Globus pallidus (tissue), 1 donor: Measurements from ENCODE around the gene IQUB.
"Not testable (repeated sequence)": the region's sequence is repeated elsewhere in the genome, so short reads cannot be mapped to it uniquely, and the experiment has no call there.

ENCODE experiments used
- DNase-seq: peaks from one replicate; pipeline ENCODE4 v3.0.0-alpha.2; 2015; ENCODE audit warnings: low spot score

The IQUB gene

GRCh38 chr7:123534383-123535260, at the start of gene IQUB:
TSS of gene IQUB (minus strand) at chr7:123534595. CDS start at chr7:123512340, 22,255 bp downstream.
- DNase-seq, result peak; percentile 99

DNA sequence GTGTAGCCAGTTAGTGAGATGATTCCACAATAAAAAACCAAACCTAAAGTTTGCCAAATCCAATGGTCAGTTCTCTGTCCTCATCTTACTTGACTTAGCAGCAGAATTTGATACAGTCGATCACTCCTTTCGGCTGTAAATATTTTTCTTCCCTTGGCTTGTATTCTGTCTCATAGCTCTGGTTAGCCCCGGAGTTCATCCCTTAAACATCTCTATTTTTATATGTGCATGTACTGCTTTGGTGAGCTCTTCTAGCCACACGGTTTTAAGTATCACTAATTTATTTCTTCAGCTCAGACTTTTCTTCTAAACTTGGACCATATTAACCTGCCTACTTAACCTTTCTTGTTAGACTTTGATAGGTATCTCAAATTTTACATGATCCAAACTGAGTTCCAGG, 49.4 kb upstream of the IQUB start:
- DNase-seq, result no peak

DNA sequence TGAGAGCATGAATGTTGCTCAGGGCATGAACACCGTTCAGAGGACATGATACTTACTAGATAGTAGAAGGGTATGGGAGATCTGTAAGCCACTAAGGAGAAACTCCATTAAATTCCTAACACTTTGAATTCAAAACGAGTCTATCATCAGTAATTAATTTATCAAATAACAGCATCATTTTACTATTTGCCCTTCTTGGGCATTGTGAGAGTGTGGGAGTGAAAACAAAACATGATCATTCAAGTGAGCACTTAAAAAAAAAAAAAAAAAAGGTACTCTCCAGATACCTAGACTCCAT, 46.7 kb upstream of the IQUB start:
- no peak for DNase-seq

- no peak for DNase-seq
Observed at GRCh38 chr7:123580406-123581161, 46.2 kb upstream of the IQUB start.

- DNase-seq, result no peak
Observed at GRCh38 chr7:123579416-123579815, 45.0 kb upstream of the IQUB start.

- no peak for DNase-seq
Observed at GRCh38 chr7:123573896-123574467, 39.6 kb upstream of the IQUB start.

GRCh38 chr7:123573341-123573740, 38.9 kb upstream of the IQUB start:
- no peak for DNase-seq

DNA sequence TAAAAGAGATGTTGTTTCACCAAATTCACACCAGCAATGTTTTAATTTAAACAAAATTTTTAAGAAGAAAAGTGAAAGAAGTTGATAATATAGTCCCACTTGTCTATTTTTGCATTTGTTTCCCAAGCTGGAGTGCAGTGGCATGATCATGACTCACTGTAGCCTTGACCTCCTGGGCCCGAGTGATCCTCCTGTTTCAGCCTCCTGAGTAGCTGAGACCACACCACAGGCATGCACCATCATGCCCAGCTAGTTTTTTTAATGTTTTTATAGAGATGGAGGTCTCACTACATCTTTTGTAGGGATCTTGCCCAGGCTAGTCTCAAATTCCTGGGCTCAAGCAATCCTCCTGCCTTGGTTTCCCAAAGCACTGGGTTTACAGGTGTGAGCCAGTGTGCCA, 37.3 kb upstream of the IQUB start:
- no peak for DNase-seq

DNA sequence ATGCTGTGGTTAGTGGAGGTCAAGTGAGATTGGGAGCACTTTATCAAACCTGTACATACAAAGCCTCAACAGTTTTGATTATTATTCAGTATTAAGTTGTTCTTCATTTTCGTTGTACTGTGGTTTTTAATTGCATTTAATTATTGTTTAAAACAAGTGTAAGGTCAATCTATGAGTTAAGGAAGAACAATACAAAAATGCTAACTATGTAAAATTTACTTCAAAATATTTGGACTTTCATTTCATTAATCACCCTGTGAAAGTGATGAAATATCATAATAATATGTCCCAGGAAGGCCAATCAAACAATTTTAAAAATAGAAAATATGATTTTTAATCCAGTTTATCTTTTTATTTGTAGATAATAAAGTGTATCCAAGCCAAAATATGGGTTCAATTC, 36.8 kb upstream of the IQUB start:
- DNase-seq, result no peak

GRCh38 chr7:123570390-123571182, 36.2 kb upstream of the IQUB start:
- no peak for DNase-seq

- DNase-seq, result no peak
Observed at GRCh38 chr7:123569352-123570010, 35.1 kb upstream of the IQUB start.

DNA sequence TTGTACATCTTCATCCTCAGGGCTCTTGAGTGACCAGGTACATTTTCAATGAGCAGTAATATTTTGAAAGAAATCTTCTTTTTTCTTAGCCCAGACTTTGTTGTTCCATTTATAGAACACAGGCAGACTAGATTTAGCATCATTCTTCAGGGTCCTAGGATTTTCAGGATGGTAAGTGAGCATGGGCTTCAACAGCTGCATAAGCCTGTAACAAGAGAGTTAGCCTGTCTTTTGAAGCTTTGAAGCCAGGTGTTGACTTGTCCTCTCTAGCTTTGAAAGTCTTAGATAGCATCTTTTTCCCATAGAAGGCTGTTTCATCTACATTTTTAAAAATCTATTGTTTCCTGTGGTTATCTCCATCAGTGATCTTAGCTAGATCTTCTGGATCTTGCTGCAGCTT, 27.7 kb upstream of the IQUB start:
- DNase-seq, result no peak

GRCh38 chr7:123558289-123558874, 24.0 kb upstream of the IQUB start:
- DNase-seq, result no peak

GRCh38 chr7:123557398-123558288, 23.2 kb upstream of the IQUB start, which contains the start of gene NDUFA5:
TSS of gene NDUFA5 (minus strand) at chr7:123557818. CDS start at chr7:123557795, 23 bp downstream.
- peak; percentile 99 for DNase-seq

DNA sequence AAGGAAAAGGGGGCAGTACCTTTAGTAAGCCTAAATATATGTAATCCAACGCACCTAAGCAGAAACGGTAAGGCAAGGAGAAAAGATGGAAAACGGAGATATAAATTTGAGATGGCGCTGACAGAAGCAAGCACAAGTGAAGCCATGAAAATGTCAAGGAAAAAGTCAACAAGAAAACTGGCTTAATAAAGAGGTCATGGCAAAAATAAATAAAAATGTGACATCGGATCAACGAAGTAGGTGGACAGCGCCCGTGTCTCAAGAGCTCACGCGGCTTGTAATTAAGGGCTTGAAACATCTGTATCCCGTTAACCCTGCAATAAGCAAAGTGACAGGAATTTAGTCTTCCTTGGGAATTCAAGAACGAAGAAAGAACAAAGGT, 22.6 kb upstream of the IQUB start:
- no peak for DNase-seq

- no peak for DNase-seq
Observed at GRCh38 chr7:123555484-123555883, 21.1 kb upstream of the IQUB start.

DNA sequence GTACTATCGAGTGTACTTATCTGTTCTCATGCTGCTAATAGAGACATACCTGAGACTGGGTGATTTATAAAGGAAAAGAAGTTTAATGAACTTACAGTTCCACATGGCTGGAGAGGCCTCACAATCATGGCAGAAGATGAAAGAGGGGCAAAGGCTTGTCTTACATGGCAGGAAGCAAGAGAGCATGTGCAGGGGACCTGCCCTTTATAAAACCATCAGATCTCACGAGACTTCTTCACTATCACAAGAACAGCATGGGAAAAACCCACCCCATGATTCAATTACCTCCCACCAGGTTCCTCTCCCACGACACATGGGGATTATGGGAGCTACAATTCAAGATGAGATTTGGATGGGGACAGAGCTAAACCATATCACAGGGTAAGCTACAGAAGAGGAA, 18.8 kb upstream of the IQUB start:
- DNase-seq, result no peak

DNA sequence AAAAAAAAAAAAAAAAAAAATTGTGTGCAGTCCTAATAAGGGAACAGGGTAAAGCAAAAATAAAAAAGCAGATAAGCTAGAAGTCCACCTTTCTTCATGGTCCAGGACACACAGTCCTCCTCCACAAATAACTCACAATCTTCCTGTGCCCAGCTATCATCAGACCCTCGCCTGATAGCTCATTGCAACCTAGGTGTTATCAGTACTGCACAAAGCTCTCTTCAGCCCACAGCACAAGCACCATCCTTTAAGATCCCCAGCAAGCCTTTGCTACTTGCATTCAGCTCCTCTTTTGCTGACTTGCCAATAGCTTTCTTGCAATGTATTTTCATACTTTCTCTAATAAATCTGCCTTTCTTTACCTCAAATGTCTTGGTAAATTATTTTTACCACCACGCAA, 18.2 kb upstream of the IQUB start:
- DNase-seq, result no peak

DNA sequence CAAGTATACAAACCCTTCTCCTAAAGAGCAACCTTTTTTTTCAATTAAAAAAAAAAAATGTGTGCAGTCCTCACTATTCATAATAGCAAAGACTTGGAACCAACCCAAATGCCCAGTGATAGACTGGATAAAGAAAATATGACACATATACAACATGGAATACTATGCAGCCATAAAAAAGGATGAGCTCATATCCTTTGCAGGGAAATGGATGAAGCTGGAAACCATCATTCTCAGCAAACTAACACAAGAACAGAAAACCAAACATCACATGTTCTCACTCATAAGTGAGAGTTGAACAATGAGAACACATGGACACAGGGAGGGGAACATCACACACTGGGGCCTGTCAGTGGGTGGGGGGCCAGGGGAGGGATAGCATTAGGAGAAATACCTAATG, 17.7 kb upstream of the IQUB start:
- DNase-seq, result not testable (repeated sequence)

DNA sequence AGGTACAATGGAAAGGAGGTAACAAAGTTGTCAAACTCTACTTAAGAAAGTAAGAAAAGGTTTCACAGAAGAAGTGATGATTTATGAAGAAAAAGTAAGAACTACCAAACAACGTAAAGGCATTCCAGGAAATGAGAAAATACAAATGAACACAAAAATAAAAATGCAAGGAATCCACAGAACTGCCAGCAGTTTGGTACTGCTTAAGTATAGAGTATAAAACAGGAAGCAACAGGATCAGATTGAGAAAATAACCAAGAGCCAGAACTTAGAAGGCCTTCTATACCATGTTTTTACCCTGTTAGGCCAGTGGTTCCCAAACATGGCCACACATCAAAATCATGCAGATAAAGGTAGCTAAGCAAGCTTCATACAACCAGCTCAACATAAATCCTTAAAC, 14.0 kb upstream of the IQUB start:
- DNase-seq, result no peak
